Measurements from ENCODE around the gene LEFTY2.
"Not testable (repeated sequence)": the region's sequence is repeated elsewhere in the genome, so short reads cannot be mapped to it uniquely, and the experiment has no call there.

LEFTY2 gene

GRCh38 chr1:225899044-225899925, 41.7 kb downstream of the LEFTY2 start:
- no peak for DNase-seq

GRCh38 chr1:225897595-225898514, 43.2 kb downstream of the LEFTY2 start:
- no peak for DNase-seq

- DNase-seq: no peak
These were observed 44.0 kb downstream of the LEFTY2 start for GRCh38 chr1:225896937-225897549.

- no peak for DNase-seq
These were observed 44.5 kb downstream of the LEFTY2 start for GRCh38 chr1:225896494-225896893.

- no peak for DNase-seq
These were observed 48.7 kb downstream of the LEFTY2 start for GRCh38 chr1:225892307-225892706.

GRCh38 chr1:225891229-225891972, 49.6 kb downstream of the LEFTY2 start:
- no peak for DNase-seq

- DNase-seq: no peak
These were observed 50.4 kb downstream of the LEFTY2 start for GRCh38 chr1:225890346-225891228.

- DNase-seq: no peak
These were observed 51.3 kb downstream of the LEFTY2 start for GRCh38 chr1:225889743-225890142.

- DNase-seq: no peak
These were observed 52.0 kb downstream of the LEFTY2 start, which contains the start of gene LEFTY1 for GRCh38 chr1:225888898-225889601. Gene LEFTY1, minus strand, starts transcription at chr1:225889146. Its CDS starts 80 bp downstream, at chr1:225889066.

- DNase-seq: no peak
These were observed 52.6 kb downstream of the LEFTY2 start for GRCh38 chr1:225888289-225888897.

- not testable (repeated sequence) for DNase-seq
These were observed 53.3 kb downstream of the LEFTY2 start for GRCh38 chr1:225887554-225888288.

GRCh38 chr1:225887030-225887314, 54.0 kb downstream of the LEFTY2 start:
- no peak for DNase-seq

All from HCEC 1CT (cell line).